A673 (cell line): ENCODE data around the gene NUP93.

Source experiments
- EZH2 ChIP-seq: fragments of 200-600 bp; sonication (generic); IDR thresholded peaks from 2 replicates; pipeline ENCODE4 v1.6.1; 2017; ENCODE audit warnings: borderline replicate concordance, low read depth, mild to moderate bottlenecking, mixed read lengths, antibody characterized with exemption, low read length; ENCODE audit not compliant: poor library complexity, severe bottlenecking
- TF ChIP-seq, protein P1 (sequence below): fragments of 300-800, 200-600 bp; sonication (generic); conservative IDR thresholded peaks from 2 replicates; pipeline ENCODE4 v1.5.1; 2017; ENCODE audit warnings: low read depth, mild to moderate bottlenecking, antibody characterized with exemption, low read length, moderate library complexity, mixed read lengths

DNA sequence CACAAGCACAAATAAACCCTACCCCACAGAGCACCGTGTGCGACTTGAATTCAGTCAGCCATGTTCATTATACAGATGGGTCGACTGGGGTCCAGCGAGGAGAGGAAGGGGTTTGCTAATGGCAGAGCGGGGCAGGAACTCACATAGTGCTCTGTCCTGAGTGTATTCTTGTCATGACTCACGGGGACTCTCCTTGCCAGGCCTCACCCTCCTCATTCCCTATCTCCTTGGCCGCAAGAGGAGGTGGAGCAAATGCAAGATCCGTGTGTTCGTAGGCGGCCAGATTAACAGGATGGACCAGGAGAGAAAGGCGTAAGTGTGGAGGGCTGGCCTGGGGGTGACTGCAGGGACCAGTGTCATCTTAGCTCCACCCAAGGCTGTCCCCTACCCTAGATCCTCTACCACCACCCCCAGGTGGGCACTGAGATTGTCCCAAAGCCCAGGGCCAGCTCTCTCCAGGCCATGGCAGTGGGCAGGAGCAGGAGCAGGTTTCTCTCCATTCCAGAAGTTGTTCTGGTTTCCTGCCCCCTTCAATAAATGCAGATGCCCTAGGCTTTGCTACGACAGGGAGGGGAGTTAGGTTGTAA lies 164.5 kb downstream of the NUP93 start:
- TF ChIP-seq, protein P1, sequence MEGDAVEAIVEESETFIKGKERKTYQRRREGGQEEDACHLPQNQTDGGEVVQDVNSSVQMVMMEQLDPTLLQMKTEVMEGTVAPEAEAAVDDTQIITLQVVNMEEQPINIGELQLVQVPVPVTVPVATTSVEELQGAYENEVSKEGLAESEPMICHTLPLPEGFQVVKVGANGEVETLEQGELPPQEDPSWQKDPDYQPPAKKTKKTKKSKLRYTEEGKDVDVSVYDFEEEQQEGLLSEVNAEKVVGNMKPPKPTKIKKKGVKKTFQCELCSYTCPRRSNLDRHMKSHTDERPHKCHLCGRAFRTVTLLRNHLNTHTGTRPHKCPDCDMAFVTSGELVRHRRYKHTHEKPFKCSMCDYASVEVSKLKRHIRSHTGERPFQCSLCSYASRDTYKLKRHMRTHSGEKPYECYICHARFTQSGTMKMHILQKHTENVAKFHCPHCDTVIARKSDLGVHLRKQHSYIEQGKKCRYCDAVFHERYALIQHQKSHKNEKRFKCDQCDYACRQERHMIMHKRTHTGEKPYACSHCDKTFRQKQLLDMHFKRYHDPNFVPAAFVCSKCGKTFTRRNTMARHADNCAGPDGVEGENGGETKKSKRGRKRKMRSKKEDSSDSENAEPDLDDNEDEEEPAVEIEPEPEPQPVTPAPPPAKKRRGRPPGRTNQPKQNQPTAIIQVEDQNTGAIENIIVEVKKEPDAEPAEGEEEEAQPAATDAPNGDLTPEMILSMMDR = no peak
- TF ChIP-seq EZH2 = no peak
